Measurements from ENCODE around the gene RBFOX1. TPM values are rescaled to one million over a fixed set of nuclear protein-coding genes. Genes with fewer than 3 reads are reported as not detected.

The RBFOX1 gene
- polyA plus RNA-seq, 1 experiment, result not detected

DNA sequence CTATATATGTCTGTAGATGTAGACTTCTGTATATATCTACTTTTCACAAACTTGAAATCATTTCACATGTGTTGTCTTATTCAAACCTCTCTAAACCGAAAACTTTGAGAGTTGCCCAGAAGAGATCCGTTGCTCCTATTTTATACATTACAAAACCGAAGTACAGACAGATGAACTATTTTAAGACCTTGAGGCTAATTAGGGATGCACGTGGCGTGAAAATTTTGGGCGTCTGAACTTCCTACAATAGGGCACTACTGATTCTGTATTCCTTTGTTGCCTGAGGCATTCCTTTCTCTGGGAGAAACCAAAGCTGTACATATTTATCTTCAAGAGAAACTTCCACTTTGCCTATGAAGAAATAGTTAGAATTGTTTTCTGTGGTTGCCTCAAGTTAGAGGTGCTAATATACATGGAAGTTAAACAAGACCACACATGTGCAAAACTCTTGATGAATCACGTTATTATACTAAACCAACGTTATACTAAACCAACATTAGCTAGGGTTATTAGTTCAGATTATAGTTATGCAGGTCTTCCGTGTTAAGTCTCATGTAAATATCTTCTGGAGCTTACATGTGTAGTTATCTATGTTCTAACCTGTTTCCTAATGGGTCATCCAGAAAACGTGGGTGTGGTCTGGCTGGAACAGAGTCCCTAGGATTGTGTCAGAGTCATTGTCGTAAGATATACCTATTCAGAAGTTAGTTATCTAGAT, 111.2 kb downstream of the RBFOX1 start:
- Histone ChIP-seq H3K4me3 (ENCODE audit: low read depth, low read length) (no peak overlapping the region), H3K27ac (ENCODE audit: low read depth, low read length) (no peak overlapping the region), H3K27me3 (ENCODE audit: control insufficient read depth, insufficient read depth, low read length) (no peaks in the 10 kb centered on the region), H3K9me3 (ENCODE audit: control insufficient read depth, insufficient read depth, low read length) (peaks cover 38% of the 10 kb centered on the region)
- ChIA-PET CTCF (no interaction called here), POLR2A (no interaction called here)
- TF ChIP-seq CTCF (IDR thresholded peaks at IDR 0.05; ENCODE audit: low read depth, low read length), result no peak
- DNase-seq (ENCODE audit: low read depth, low spot score), result no peak

- TF ChIP-seq CTCF (IDR thresholded peaks at IDR 0.05; ENCODE audit: low read depth, low read length), result no peak
- DNase-seq (ENCODE audit: low read depth, low spot score), result no peak
- Histone ChIP-seq H3K27ac (ENCODE audit: low read depth, low read length) (no peak overlapping the region), H3K27me3 (ENCODE audit: control insufficient read depth, insufficient read depth, low read length) (no peaks in the 10 kb centered on the region), H3K9me3 (ENCODE audit: control insufficient read depth, insufficient read depth, low read length) (peaks cover 34% of the 10 kb centered on the region), H3K4me3 (ENCODE audit: low read depth, low read length) (no peak overlapping the region)
- CTCF ChIA-PET, result no interaction called here
- POLR2A ChIA-PET, result no interaction called here
Observed at GRCh38 chr16:7449306-7449705, 116.7 kb downstream of the RBFOX1 start.

DNA sequence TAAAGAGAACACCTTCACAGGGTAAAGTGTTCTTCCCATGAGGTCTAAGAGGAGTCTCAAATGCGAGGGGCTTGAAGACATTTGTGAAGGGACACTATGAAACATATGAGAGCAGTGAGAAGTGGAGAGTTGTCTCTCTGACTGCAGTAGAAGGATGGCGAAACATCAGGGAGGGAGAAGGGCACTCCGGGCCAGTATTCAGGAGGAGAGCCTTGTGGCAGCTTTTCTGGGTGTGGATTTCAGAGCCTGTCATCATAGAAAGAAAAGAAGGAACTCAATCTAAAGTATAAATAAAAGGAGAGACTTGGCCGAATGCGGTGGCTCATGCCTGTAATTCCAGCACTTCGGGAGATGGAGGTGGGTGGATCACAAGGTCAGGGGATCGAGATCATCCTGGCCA, 117.2 kb downstream of the RBFOX1 start:
- TF ChIP-seq CTCF (IDR thresholded peaks at IDR 0.05; ENCODE audit: low read depth, low read length), result no peak
- ChIA-PET POLR2A (no interaction called here), CTCF (no interaction called here)

GRCh38 chr16:7450440-7450839, 117.8 kb downstream of the RBFOX1 start:
- no peak for TF ChIP-seq CTCF (IDR thresholded peaks at IDR 0.05; ENCODE audit: low read depth, low read length)
- POLR2A ChIA-PET, result no interaction called here

More for the DNA sequence above, 117.2 kb downstream of the RBFOX1 start:
- H3K27ac ChIP-seq (ENCODE audit: low read depth, low read length), result no peak overlapping the region
- H3K4me3 ChIP-seq (ENCODE audit: low read depth, low read length), result no peak overlapping the region
- no peaks in the 10 kb centered on the region for H3K27me3 ChIP-seq (ENCODE audit: control insufficient read depth, insufficient read depth, low read length)
- peaks cover 30% of the 10 kb centered on the region for H3K9me3 ChIP-seq (ENCODE audit: control insufficient read depth, insufficient read depth, low read length)
- no peak for DNase-seq (ENCODE audit: low read depth, low spot score)

DNA sequence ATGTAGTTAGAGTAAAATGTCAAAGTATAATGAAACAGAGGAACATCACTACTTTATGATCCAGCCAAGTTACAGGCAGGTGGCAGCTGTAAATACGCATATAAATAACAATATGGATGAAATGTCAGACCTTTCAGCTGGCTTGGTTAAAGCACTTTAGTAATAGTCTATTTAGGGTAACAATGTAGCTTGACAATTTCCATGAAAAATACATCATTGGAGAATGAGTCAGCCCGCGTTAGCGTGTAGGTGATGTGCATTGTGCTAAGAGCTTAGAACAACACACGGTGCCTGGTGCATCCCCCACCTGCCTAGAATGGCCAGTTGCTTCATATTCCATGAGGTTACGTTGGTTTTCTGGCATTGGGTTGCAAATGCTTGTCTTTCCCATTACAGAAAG, 119.4 kb downstream of the RBFOX1 start:
- POLR2A ChIA-PET, result no interaction called here
- CTCF ChIA-PET, result no interaction called here
- H3K9me3 ChIP-seq (ENCODE audit: control insufficient read depth, insufficient read depth, low read length), result peaks cover 41% of the 10 kb centered on the region
- H3K4me3 ChIP-seq (ENCODE audit: low read depth, low read length), result no peak overlapping the region
- DNase-seq (ENCODE audit: low read depth, low spot score), result no peak
- no peak for TF ChIP-seq CTCF (IDR thresholded peaks at IDR 0.05; ENCODE audit: low read depth, low read length)
- no peak overlapping the region for H3K27ac ChIP-seq (ENCODE audit: low read depth, low read length)
- no peaks in the 10 kb centered on the region for H3K27me3 ChIP-seq (ENCODE audit: control insufficient read depth, insufficient read depth, low read length)

More at GRCh38 chr16:7450440-7450839, 117.8 kb downstream of the RBFOX1 start:
- CTCF ChIA-PET, result no interaction called here
- H3K9me3 ChIP-seq (ENCODE audit: control insufficient read depth, insufficient read depth, low read length), result peaks cover 30% of the 10 kb centered on the region
- no peak overlapping the region for H3K4me3 ChIP-seq (ENCODE audit: low read depth, low read length)
- H3K27me3 ChIP-seq (ENCODE audit: control insufficient read depth, insufficient read depth, low read length), result no peaks in the 10 kb centered on the region
- no peak for DNase-seq (ENCODE audit: low read depth, low spot score)
- no peak overlapping the region for H3K27ac ChIP-seq (ENCODE audit: low read depth, low read length)
